Epithelial cell of esophagus (primary cell): ENCODE measurements around the gene CCDC141.
A peak's percentile ranks its signal among the peaks of the same experiment; 100 is the strongest.

ENCODE experiments used
- DNase-seq: peaks from one replicate; pipeline ENCODE4 v3.0.0; 2010; ENCODE audit warnings: low read depth
- H3K4me3 ChIP-seq: 2 replicates; pipeline ENCODE4 v1.5.1; 2011; ENCODE audit warnings: mild to moderate bottlenecking, low read length, control low read depth
- CTCF ChIP-seq: IDR thresholded peaks from 2 replicates; pipeline ENCODE4 v1.5.1; 2011; ENCODE audit warnings: low read depth, mild to moderate bottlenecking, low read length, control low read depth, inconsistent platforms; ENCODE audit not compliant: insufficient read depth; ENCODE audit errors: missing control alignments

CCDC141 gene

GRCh38 chr2:178863130-178863855 is 186.6 kb downstream of the CCDC141 start:
- no peak for DNase-seq
- TF ChIP-seq CTCF: no peak
- H3K4me3 ChIP-seq: no peak overlapping the region

- peak; percentile 46 for TF ChIP-seq CTCF
- no peak overlapping the region for H3K4me3 ChIP-seq
- DNase-seq: peak; percentile 34
Measured at GRCh38 chr2:178860551-178860950, 189.4 kb downstream of the CCDC141 start.

- no peak for TF ChIP-seq CTCF
- no peak for DNase-seq
- H3K4me3 ChIP-seq: no peak overlapping the region
Measured at GRCh38 chr2:178859730-178860129, 190.2 kb downstream of the CCDC141 start.

GRCh38 chr2:178858896-178859625 is 190.9 kb downstream of the CCDC141 start:
- no peak for DNase-seq
- no peak overlapping the region for H3K4me3 ChIP-seq
- TF ChIP-seq CTCF: no peak

- DNase-seq: no peak
- H3K4me3 ChIP-seq: no peak overlapping the region
- no peak for TF ChIP-seq CTCF
Measured at GRCh38 chr2:178855151-178855550, 194.8 kb downstream of the CCDC141 start.

GRCh38 chr2:178848335-178848734 is 201.6 kb downstream of the CCDC141 start:
- TF ChIP-seq CTCF: no peak
- H3K4me3 ChIP-seq: no peak overlapping the region
- no peak for DNase-seq
